GM21619 (cell line): ENCODE results near the gene BOD1L1.
"Not testable (repeated sequence)": the region's sequence is repeated elsewhere in the genome, so short reads cannot be mapped to it uniquely, and the experiment has no call there.

Experiments used
- ATAC-seq: cut with Tn5 transposase; IDR thresholded peaks from one replicate; pipeline ENCODE4 v1.9.1; 2021; ENCODE audit not compliant: unreplicated experiment

Gene BOD1L1

DNA sequence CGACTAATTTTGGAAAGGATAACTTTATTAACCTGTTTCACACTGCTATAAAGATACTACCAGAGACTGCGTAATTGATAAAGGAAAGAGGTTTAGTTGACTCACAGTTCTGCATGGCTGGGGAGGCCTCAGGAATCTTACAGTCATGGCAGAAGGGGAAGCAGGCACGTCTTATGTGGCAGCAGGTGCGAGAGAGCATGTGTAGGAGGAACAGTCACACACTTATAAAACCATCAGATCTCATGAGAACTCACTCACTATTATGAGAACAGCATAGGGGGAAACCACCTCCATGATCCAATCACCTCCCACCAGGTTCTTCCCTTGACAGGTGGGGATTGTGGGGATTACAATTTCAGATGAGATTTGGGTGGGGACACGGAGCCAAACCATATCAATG lies 67.4 kb downstream of the BOD1L1 start:
- not testable (repeated sequence) for ATAC-seq

- ATAC-seq, result no peak
These were observed 68.1 kb downstream of the BOD1L1 start for GRCh38 chr4:13559413-13559812.

DNA sequence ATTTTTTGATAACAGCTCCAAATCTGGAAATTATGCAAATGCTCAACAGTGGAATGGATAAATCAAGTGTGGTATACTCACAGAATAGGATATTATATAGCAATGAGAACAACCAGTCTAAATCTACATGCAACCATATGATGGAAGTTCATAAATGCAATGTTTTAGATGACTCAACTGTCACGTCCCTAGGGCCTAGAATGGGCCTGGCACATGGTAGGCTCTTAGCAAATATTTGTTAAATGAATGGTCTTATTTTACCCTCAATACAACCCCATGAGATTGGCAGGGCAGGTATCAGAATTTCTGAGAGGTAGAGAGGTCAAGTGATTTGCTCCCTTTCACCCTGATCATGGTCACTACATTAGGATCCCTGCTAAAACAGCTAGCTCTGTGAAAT lies 68.6 kb downstream of the BOD1L1 start:
- ATAC-seq, result no peak

- ATAC-seq, result no peak
These were observed 72.2 kb downstream of the BOD1L1 start for GRCh38 chr4:13555325-13555724.

DNA sequence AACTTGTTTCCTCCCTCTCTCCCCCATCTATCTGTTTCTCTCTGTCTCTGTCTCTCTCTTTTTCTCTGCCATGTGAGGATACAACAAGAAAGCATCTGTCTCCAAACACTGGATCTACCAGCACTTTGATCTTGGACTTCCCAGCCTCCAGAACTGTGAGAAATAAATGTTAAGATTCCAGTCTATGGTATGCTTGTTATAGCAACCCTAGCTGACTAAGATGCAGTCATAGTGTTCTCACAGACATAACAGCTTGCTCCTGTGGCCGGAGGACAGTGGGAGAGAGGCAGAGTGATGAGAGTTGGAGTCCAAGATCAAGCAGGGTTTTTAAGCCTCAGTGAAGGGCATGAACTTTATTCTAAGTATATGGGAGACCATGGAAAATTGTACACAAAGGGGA lies 74.4 kb downstream of the BOD1L1 start:
- no peak for ATAC-seq

GRCh38 chr4:13548984-13549546 lies 78.5 kb downstream of the BOD1L1 start:
- ATAC-seq, result peak; percentile 72

GRCh38 chr4:13548059-13548983 lies 79.2 kb downstream of the BOD1L1 start:
- no peak for ATAC-seq

DNA sequence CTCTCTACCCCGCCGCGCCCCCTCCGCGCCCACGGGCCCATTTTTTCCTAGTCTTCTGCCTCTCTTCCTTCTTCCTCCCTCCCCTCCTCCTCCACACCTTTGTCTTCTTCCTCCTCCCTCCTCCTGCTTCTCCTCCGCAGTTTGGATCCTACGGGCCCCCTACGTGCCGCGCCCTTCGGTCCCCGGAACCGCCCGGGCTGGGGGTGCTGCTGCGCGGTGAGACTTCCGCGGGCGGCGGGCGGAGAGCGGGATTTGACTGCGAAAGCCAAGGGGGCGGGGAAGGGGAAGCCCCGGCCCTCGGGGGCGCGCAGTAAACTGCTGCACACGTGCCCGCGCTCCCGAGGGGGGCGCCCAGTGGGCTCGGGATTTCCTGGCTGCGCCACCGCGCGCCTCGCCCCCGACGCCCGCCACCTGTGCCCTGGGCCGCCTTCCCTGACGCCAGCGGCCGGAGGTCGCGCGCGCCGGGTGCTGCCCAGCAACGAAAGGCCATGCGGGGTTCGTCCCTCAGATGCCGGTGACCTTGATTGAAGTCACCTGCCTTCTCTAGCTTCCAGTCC lies 80.0 kb downstream of the BOD1L1 start:
- no peak for ATAC-seq

GRCh38 chr4:13546941-13547484 lies 80.5 kb downstream of the BOD1L1 start:
- ATAC-seq, result no peak

GRCh38 chr4:13546142-13546940 lies 81.2 kb downstream of the BOD1L1 start:
- ATAC-seq, result no peak

DNA sequence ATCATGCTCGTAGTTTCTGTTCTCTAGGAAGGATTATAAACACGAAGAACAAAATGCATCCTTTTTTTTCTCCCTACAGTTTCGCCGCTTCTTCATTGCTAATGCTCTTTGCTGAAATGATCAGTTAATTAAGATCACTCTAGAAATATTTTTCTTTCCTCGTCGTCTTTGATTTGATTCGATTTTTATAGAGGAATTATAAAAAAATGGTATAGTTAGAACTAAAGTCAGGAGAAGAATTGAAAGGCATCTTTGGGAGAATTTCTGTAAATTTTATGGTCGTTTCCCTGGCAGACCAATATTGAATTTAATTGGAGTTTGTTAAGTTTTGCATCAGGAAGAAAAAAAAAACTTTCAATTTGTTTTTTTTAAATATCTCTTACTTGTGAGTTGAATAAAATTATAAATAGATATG lies 82.1 kb downstream of the BOD1L1 start:
- no peak for ATAC-seq

- peak; percentile 44 for ATAC-seq
These were observed 82.7 kb downstream of the BOD1L1 start for GRCh38 chr4:13544606-13545393.

DNA sequence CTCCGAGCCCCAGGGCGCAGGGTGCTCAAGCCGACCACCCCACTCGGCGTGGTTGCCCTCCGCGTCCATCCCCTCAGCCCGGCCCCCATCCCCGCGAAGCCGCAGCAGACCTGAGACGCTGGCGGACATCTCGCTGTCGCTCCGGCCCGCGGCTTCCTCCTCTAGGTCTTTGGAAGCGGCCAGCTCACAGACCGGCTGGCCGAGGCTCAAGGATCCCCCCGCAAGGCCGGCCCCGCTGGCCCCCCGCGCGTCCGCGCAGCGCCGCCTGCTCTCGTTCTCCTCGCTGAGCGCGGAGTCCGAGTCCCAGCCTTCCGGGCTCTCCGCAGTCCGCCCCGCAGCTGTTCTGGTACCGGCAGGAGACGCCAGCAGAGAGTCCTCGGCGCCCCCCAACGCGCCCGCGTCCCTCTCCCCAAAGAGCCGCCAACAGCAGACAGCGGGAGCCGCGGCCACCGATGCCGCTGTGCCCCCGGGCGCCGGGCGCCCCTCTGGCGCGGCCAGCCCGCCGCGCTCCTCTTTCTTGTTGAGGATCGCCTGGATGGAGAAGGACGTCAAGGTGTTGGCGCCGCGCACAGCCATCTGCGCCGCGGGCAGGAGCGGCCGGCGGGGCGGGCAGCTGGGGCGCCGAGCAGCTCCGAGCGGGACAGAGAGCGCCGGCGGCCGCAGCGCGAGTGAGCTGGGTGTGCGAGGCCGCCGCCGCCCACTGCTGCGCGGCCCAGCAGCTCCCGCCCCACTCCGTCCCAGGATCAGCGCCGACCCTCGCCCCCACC lies 83.5 kb downstream of the BOD1L1 start, which contains the start of gene NKX3-2:
Gene NKX3-2 (minus strand): TSS at position 670 of the 767 bp plus-strand sequence. CDS start 94 bp downstream, at position 576.
- no peak for ATAC-seq

DNA sequence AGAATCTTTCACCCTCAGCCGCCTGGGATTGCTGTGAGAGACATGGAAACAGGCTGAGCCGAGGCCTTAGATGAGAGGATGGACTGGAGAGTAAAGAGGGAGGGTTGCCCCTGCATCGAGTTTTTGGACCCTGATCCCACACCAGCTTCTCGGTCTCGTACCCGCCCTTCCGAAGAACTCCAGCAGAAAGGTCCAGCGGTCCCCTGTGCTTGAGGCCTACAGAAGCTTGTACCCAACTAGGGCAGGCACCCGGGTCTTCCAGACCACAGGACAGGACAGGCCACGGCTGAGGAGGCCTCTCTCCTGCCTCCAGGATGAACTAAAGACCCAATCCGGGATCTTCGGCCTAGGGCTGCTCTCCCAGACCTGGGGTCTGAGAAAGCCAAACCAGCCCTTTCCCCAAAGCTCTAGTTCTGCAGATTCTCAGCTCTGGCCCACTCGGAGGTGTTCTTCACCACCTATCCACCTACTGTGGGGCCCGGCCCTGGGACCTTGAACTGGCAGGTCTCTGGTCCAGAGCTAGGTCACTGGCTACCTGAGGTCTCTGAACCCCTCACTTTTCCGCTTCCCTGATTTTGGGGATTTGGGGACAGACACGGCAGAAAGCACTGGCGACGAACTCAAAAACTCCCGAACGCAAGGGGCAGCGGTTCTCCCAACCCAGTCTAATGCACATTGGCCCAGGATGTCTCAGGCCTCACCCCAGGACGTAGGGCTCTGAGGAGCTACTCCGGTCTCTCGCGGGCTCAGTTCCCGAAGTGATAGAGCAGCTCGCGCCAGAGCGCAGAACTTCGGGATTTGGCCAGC lies 84.3 kb downstream of the BOD1L1 start:
- no peak for ATAC-seq

DNA sequence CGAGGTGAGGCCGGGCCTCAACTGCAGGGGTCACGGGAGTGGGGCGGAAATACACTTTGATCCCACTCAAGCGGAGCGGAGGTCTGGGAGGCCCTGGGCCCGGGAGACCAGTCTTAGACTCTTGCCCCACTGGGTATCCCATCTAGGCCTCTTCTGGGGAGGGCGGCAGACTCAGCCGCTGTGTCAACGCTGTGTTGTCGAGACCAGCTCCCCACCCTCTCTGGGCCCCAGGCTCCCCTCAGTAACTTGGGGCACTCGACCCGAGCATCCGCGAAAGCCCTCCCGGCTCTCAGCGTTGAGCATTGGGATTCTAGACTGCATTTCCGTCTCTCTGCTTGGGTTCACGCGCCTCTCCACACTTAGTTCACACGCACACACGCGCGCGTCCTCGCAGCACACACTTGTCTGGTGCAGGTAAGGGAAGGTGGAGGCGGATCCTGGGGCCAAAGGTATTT lies 84.9 kb downstream of the BOD1L1 start:
- no peak for ATAC-seq

GRCh38 chr4:13541720-13542576 lies 85.6 kb downstream of the BOD1L1 start:
- no peak for ATAC-seq

- ATAC-seq, result no peak
These were observed 86.3 kb downstream of the BOD1L1 start for GRCh38 chr4:13541176-13541604.
